A549 (cell line): ENCODE data around the gene CHCHD6.

Source experiments
- CBX2 ChIP-seq: fragments of 200-600 bp; sonication (generic); IDR thresholded peaks from 2 replicates; pipeline ENCODE4 v1.6.1; 2016; ENCODE audit warnings: low read depth, mild to moderate bottlenecking, borderline replicate concordance
- CEBPB ChIP-seq, 2 experiments: fragments of >200 bp in 1 of 2; sonication (Bioruptor Twin) in 1 of 2; formaldehyde crosslinking in 1 of 2; IDR thresholded peaks; 2 replicates each; pipeline ENCODE4 v1.6.1; 2012 to 2016
- EP300 ChIP-seq, 2 experiments: fragments of >200 bp; sonication (Bioruptor Twin); formaldehyde crosslinking; IDR thresholded peaks; 2 replicates in 1 of 2; 3 replicates in 1 of 2; pipeline ENCODE4 v1.6.1; 2016 to 2017
- HOXB13 ChIP-seq: fragments of 250-450 bp; sonication (Bioruptor Pico); IDR thresholded peaks from 2 replicates; pipeline ENCODE4 v1.5.0; 2020; ENCODE audit warnings: low read depth, mild to moderate bottlenecking, moderate library complexity
- KDM1A ChIP-seq: fragments of 200-600 bp; sonication (generic); IDR thresholded peaks from 2 replicates; pipeline ENCODE4 v1.6.1; 2016; ENCODE audit warnings: low read depth, mild to moderate bottlenecking
- NPAS2 ChIP-seq: fragments of 250-450 bp; sonication (Bioruptor Pico); IDR thresholded peaks from 2 replicates; pipeline ENCODE4 v1.8.0; 2022; ENCODE audit warnings: mild to moderate bottlenecking, moderate library complexity, borderline replicate concordance
- POLR2A ChIP-seq: IDR thresholded peaks from 2 replicates; pipeline ENCODE4 v1.6.1; 2012; ENCODE audit warnings: mild to moderate bottlenecking, low read length
- POLR2AphosphoS2 ChIP-seq: conservative IDR thresholded peaks from 2 replicates; pipeline ENCODE4 v1.6.1; 2012; ENCODE audit warnings: low read length, improper control_type of control experiment, inconsistent platforms
- RAD21 ChIP-seq, 2 experiments: fragments of >200 bp in 1 of 2; sonication (Bioruptor Twin) in 1 of 2; formaldehyde crosslinking in 1 of 2; IDR thresholded peaks in 1 of 2; conservative IDR thresholded peaks in 1 of 2; 2 replicates in 1 of 2; 3 replicates in 1 of 2; pipeline ENCODE4 v1.6.1; 2012 to 2018; ENCODE audit warnings: inconsistent platforms in 1 of 2
- TF ChIP-seq, protein P1 (sequence below): fragments of >200 bp; sonication (Bioruptor Twin); formaldehyde crosslinking; IDR thresholded peaks from 3 replicates; pipeline ENCODE4 v1.5.1; 2016
- TF ChIP-seq, protein P2 (sequence below): IDR thresholded peaks from 2 replicates; pipeline ENCODE4 v1.6.1; 2012; ENCODE audit warnings: low read depth, borderline replicate concordance
- TF ChIP-seq, protein P3 (sequence below): fragments of 450-650 bp; IDR thresholded peaks from 2 replicates; pipeline ENCODE4 v1.6.1; 2014; ENCODE audit warnings: antibody characterized with exemption
- TF ChIP-seq, protein P4 (sequence below): fragments of 200-600 bp; sonication (generic); IDR thresholded peaks from 2 replicates; pipeline ENCODE4 v1.6.1; 2016; ENCODE audit warnings: antibody characterized with exemption, mild to moderate bottlenecking, moderate library complexity
- TF ChIP-seq, protein P5 (sequence below): fragments of 250-450 bp; sonication (Bioruptor Pico); IDR thresholded peaks from 2 replicates; pipeline ENCODE4 v1.5.0; 2021; ENCODE audit warnings: mild to moderate bottlenecking, moderate library complexity, borderline replicate concordance

DNA sequence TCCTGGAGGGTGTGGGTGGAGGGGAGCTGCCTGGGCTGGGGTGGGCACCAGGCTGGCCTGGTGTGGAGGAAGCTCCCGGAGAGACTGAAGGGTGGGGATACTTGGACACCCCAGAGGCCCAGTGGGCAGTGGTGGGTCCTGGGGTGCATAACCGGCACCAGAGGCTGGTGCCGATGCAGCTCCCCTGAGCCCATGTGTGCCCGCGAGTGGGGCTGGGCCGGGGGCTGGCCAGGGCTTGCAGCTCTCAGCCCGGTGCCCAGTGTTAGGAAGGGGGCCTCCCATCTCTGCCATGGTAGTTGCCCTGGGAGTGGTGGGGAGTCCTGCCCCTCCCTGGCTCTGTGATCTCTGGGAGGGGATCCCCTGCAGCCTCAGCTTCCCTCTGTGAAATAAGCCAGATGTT is 288.2 kb downstream of the CHCHD6 start:
- TF ChIP-seq, protein P1, sequence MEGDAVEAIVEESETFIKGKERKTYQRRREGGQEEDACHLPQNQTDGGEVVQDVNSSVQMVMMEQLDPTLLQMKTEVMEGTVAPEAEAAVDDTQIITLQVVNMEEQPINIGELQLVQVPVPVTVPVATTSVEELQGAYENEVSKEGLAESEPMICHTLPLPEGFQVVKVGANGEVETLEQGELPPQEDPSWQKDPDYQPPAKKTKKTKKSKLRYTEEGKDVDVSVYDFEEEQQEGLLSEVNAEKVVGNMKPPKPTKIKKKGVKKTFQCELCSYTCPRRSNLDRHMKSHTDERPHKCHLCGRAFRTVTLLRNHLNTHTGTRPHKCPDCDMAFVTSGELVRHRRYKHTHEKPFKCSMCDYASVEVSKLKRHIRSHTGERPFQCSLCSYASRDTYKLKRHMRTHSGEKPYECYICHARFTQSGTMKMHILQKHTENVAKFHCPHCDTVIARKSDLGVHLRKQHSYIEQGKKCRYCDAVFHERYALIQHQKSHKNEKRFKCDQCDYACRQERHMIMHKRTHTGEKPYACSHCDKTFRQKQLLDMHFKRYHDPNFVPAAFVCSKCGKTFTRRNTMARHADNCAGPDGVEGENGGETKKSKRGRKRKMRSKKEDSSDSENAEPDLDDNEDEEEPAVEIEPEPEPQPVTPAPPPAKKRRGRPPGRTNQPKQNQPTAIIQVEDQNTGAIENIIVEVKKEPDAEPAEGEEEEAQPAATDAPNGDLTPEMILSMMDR = no peak
- TF ChIP-seq RAD21 (conservative IDR thresholded peaks at IDR 0.05 in 1 of 2, IDR thresholded peaks at IDR 0.05 in 1 of 2) = no peak
- TF ChIP-seq, protein P2, sequence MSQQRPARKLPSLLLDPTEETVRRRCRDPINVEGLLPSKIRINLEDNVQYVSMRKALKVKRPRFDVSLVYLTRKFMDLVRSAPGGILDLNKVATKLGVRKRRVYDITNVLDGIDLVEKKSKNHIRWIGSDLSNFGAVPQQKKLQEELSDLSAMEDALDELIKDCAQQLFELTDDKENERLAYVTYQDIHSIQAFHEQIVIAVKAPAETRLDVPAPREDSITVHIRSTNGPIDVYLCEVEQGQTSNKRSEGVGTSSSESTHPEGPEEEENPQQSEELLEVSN = no peak
- TF ChIP-seq CBX2 = no peak
- TF ChIP-seq EP300 (IDR thresholded peaks at IDR 0.05) = no peak
- TF ChIP-seq, protein P3, sequence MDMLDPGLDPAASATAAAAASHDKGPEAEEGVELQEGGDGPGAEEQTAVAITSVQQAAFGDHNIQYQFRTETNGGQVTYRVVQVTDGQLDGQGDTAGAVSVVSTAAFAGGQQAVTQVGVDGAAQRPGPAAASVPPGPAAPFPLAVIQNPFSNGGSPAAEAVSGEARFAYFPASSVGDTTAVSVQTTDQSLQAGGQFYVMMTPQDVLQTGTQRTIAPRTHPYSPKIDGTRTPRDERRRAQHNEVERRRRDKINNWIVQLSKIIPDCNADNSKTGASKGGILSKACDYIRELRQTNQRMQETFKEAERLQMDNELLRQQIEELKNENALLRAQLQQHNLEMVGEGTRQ = no peak
- TF ChIP-seq, protein P4, sequence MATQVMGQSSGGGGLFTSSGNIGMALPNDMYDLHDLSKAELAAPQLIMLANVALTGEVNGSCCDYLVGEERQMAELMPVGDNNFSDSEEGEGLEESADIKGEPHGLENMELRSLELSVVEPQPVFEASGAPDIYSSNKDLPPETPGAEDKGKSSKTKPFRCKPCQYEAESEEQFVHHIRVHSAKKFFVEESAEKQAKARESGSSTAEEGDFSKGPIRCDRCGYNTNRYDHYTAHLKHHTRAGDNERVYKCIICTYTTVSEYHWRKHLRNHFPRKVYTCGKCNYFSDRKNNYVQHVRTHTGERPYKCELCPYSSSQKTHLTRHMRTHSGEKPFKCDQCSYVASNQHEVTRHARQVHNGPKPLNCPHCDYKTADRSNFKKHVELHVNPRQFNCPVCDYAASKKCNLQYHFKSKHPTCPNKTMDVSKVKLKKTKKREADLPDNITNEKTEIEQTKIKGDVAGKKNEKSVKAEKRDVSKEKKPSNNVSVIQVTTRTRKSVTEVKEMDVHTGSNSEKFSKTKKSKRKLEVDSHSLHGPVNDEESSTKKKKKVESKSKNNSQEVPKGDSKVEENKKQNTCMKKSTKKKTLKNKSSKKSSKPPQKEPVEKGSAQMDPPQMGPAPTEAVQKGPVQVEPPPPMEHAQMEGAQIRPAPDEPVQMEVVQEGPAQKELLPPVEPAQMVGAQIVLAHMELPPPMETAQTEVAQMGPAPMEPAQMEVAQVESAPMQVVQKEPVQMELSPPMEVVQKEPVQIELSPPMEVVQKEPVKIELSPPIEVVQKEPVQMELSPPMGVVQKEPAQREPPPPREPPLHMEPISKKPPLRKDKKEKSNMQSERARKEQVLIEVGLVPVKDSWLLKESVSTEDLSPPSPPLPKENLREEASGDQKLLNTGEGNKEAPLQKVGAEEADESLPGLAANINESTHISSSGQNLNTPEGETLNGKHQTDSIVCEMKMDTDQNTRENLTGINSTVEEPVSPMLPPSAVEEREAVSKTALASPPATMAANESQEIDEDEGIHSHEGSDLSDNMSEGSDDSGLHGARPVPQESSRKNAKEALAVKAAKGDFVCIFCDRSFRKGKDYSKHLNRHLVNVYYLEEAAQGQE = no peak
- no peak for TF ChIP-seq KDM1A
- no peak for TF ChIP-seq NPAS2 (CRISPR knock-in tag)
- TF ChIP-seq, protein P5, sequence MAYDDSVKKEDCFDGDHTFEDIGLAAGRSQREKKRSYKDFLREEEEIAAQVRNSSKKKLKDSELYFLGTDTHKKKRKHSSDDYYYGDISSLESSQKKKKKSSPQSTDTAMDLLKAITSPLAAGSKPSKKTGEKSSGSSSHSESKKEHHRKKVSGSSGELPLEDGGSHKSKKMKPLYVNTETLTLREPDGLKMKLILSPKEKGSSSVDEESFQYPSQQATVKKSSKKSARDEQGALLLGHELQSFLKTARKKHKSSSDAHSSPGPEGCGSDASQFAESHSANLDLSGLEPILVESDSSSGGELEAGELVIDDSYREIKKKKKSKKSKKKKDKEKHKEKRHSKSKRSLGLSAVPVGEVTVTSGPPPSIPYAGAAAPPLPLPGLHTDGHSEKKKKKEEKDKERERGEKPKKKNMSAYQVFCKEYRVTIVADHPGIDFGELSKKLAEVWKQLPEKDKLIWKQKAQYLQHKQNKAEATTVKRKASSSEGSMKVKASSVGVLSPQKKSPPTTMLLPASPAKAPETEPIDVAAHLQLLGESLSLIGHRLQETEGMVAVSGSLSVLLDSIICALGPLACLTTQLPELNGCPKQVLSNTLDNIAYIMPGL (CRISPR knock-in tag) = no peak
- TF ChIP-seq POLR2A = no peak
- TF ChIP-seq HOXB13 (CRISPR knock-in tag) = no peak
- no peak for TF ChIP-seq POLR2AphosphoS2
- no peak for TF ChIP-seq CEBPB (IDR thresholded peaks at IDR 0.05)
